IMR-90 (cell line): Measurements from ENCODE around the gene VPS54. TPM values are rescaled to one million over a fixed set of nuclear protein-coding genes. Genes with fewer than 3 reads are reported as not detected.
"Not testable (repeated sequence)": the region's sequence is repeated elsewhere in the genome, so short reads cannot be mapped to it uniquely, and the experiment has no call there.

Experiments
- ATAC-seq: fragments of 200-7000 bp; cut with Tn5 transposase; 2 replicates; pipeline ENCODE4 v1.9.1; 2020; ENCODE audit warnings: low read depth, mild to moderate bottlenecking, moderate library complexity
- BruUV-seq: library from RNA; stranded (reverse); fragments of 400-500 nt; replicated peaks from 2 replicates; lab custom pipeline; 2021; lab: Mats Ljungman, UMichigan
- CTCF ChIA-PET: fragments of 300-600 bp; formaldehyde crosslinking; extraction: SDS; loops from one replicate; lab custom pipeline; 2021; ENCODE audit warnings: antibody characterized with exemption; lab: Yijun Ruan, JAX
- POLR2A ChIA-PET: fragments of 300-600 bp; sonication (Branson Sonifier 250); formaldehyde crosslinking; loops from one replicate; lab custom pipeline; 2022; ENCODE audit warnings: antibody characterized with exemption; ENCODE audit not compliant: unreplicated experiment; lab: Charles Lee
- DNase-seq: peaks from one replicate; pipeline ENCODE4 v3.0.0; 2013
- H2AFZ ChIP-seq: replicated peaks from 2 replicates; pipeline ENCODE3; 2013; ENCODE audit warnings: low read length, mild to moderate bottlenecking; ENCODE audit not compliant: poor library complexity
- H2AK5ac ChIP-seq: 2 replicates; pipeline ENCODE4 v1.6.1; 2013; ENCODE audit warnings: low read depth, low read length, inconsistent platforms
- H2AK9ac ChIP-seq: replicated peaks from 2 replicates; pipeline ENCODE3; 2013; ENCODE audit warnings: mild to moderate bottlenecking, low read depth, low read length, moderate library complexity; ENCODE audit not compliant: poor library complexity
- H2BK120ac ChIP-seq: 2 replicates; pipeline ENCODE4 v1.6.1; 2013; ENCODE audit warnings: low read depth, low read length, inconsistent platforms
- H2BK15ac ChIP-seq: 3 replicates; pipeline ENCODE4 v1.6.1; 2013; ENCODE audit warnings: low read depth, low read length, inconsistent platforms
- H2BK20ac ChIP-seq: 2 replicates; pipeline ENCODE4 v1.6.1; 2013; ENCODE audit warnings: low read depth, mild to moderate bottlenecking, inconsistent platforms, low read length, moderate library complexity
- H2BK5ac ChIP-seq: 2 replicates; pipeline ENCODE4 v1.6.1; 2013; ENCODE audit warnings: mild to moderate bottlenecking, low read depth, low read length, inconsistent platforms; ENCODE audit not compliant: poor library complexity, severe bottlenecking
- H3K14ac ChIP-seq: replicated peaks from 2 replicates; pipeline ENCODE4 v1.6.1; 2013; ENCODE audit warnings: low read depth, low read length, inconsistent platforms
- H3K18ac ChIP-seq: 2 replicates; pipeline ENCODE4 v1.6.1; 2013; ENCODE audit warnings: low read depth, low read length, control low read depth
- H3K23ac ChIP-seq: 2 replicates; pipeline ENCODE4 v1.6.1; 2013; ENCODE audit warnings: low read depth, low read length, inconsistent platforms
- H3K27ac ChIP-seq: 2 replicates; pipeline ENCODE4 v1.5.1; 2013; ENCODE audit warnings: mild to moderate bottlenecking, control low read depth, low read length; ENCODE audit not compliant: insufficient read depth
- H3K27me3 ChIP-seq: 2 replicates; pipeline ENCODE4 v1.6.1; 2013; ENCODE audit warnings: low read length; ENCODE audit not compliant: control insufficient read depth, insufficient read depth
- H3K36me3 ChIP-seq: 2 replicates; pipeline ENCODE4 v1.6.1; 2013; ENCODE audit warnings: low read length, mixed read lengths; ENCODE audit not compliant: control insufficient read depth, insufficient read depth
- H3K4ac ChIP-seq: 2 replicates; pipeline ENCODE4 v1.6.1; 2013; ENCODE audit warnings: low read depth, low read length, inconsistent platforms
- H3K4me1 ChIP-seq: 2 replicates; pipeline ENCODE4 v1.6.1; 2013; ENCODE audit warnings: low read length, mixed read lengths; ENCODE audit not compliant: control insufficient read depth, insufficient read depth
- H3K4me2 ChIP-seq: 2 replicates; pipeline ENCODE4 v1.6.1; 2013; ENCODE audit warnings: low read depth, mild to moderate bottlenecking, control low read depth, low read length, moderate library complexity
- H3K4me3 ChIP-seq: 2 replicates; pipeline ENCODE4 v1.5.1; 2013; ENCODE audit warnings: low read depth, mild to moderate bottlenecking, control low read depth, low read length, moderate library complexity; ENCODE audit not compliant: insufficient read depth
- H3K56ac ChIP-seq: 2 replicates; pipeline ENCODE4 v1.6.1; 2013; ENCODE audit warnings: low read length, inconsistent platforms; ENCODE audit not compliant: insufficient read depth; ENCODE audit errors: extremely low read depth
- H3K79me1 ChIP-seq, 2 experiments: 2 replicates each; pipeline ENCODE4 v1.6.1; 2013; ENCODE audit warnings: low read length in 2 of 2, inconsistent platforms in 1 of 2, low read depth in 1 of 2
- H3K9ac ChIP-seq: 2 replicates; pipeline ENCODE4 v1.6.1; 2013; ENCODE audit warnings: low read depth, low read length, control low read depth
- H3K9me1 ChIP-seq: 2 replicates; pipeline ENCODE4 v1.6.1; 2013; ENCODE audit warnings: low read length, inconsistent platforms; ENCODE audit not compliant: insufficient read depth
- H3K9me3 ChIP-seq: 2 replicates; pipeline ENCODE4 v1.6.1; 2013; ENCODE audit warnings: low read length; ENCODE audit not compliant: control insufficient read depth, insufficient read depth
- H4K20me1 ChIP-seq: 2 replicates; pipeline ENCODE4 v1.6.1; 2013; ENCODE audit warnings: low read length, inconsistent platforms; ENCODE audit not compliant: insufficient read depth
- H4K5ac ChIP-seq: 2 replicates; pipeline ENCODE4 v1.6.1; 2013; ENCODE audit warnings: mild to moderate bottlenecking, low read depth, low read length, control low read depth
- H4K8ac ChIP-seq, 2 experiments: 2 replicates each; pipeline ENCODE4 v1.6.1; 2013; ENCODE audit warnings: low read depth in 2 of 2, low read length in 2 of 2, control low read depth in 1 of 2, inconsistent platforms in 1 of 2
- H4K91ac ChIP-seq: 2 replicates; pipeline ENCODE4 v1.6.1; 2013; ENCODE audit warnings: low read depth, low read length, inconsistent platforms; ENCODE audit not compliant: insufficient read depth
- CEBPB ChIP-seq: IDR thresholded peaks from 2 replicates; pipeline ENCODE4 v1.6.1; 2012; ENCODE audit warnings: low read depth, low read length, improper control_type of control experiment
- FOS ChIP-seq: fragments of 150-350 bp; IDR thresholded peaks from 2 replicates; pipeline ENCODE4 v1.6.1; 2016; ENCODE audit warnings: low read depth, low read length
- POLR2A ChIP-seq: IDR thresholded peaks from 2 replicates; pipeline ENCODE4 v1.6.1; 2012; ENCODE audit warnings: mild to moderate bottlenecking, low read depth, low read length
- RCOR1 ChIP-seq: IDR thresholded peaks from 2 replicates; pipeline ENCODE4 v1.6.1; 2012; ENCODE audit warnings: mild to moderate bottlenecking, low read length, improper control_type of control experiment; ENCODE audit not compliant: insufficient replicate concordance
- RFX5 ChIP-seq: IDR thresholded peaks from 2 replicates; pipeline ENCODE4 v1.8.0; 2012; ENCODE audit warnings: low read depth, mild to moderate bottlenecking, low read length, moderate library complexity
- SMC3 ChIP-seq: fragments of 150-350 bp; IDR thresholded peaks from 2 replicates; pipeline ENCODE4 v1.6.1; 2016; ENCODE audit warnings: low read depth, mild to moderate bottlenecking, antibody characterized with exemption, low read length, moderate library complexity
- WGBS, 2 experiments: methylation state at CpG; one replicate each; pipeline versions ENCODE4 v1.1.5 to v1.1.7; 2013; ENCODE audit warnings: missing lambda C conversion rate in 2 of 2; ENCODE audit not compliant: insufficient read length in 1 of 2; ENCODE audit errors: extremely low coverage in 2 of 2; 5-methylcytosine and 5-hydroxymethylcytosine counted together
- dilution Hi-C: fragments of 300-500 bp; cut with HindIII; formaldehyde crosslinking; loops from one replicate; pipeline ENCODE4 v1.14.3; 2018; ENCODE audit warnings: low sequenced_read_pairs; ENCODE audit not compliant: unreplicated experiment
- in situ Hi-C: fragments of 300-500 bp; cut with MboI; formaldehyde crosslinking; loops from 3 replicates; pipeline ENCODE4 v1.14.3; 2019; ENCODE audit warnings: low sequenced_read_pairs, inconsistent platforms, mixed read lengths
- intact Hi-C: fragments of 100-400 bp; cut with micrococcal nuclease; formaldehyde crosslinking; loops from 2 replicates; pipeline ENCODE4 v1.10.0; 2022
- polyA plus RNA-seq, 3 experiments: library from polyadenylated mRNA; depleted of rRNA; stranded (reverse); fragments of >200 nt; gene quantifications; 2 replicates each; pipeline ENCODE4 v1.2.3, GENCODE V29; 2012; ENCODE audit warnings: low replicate concordance in 1 of 3
- total RNA-seq: library from RNA; depleted of rRNA; stranded (reverse); fragments of >200 nt; gene quantifications from 2 replicates; pipeline ENCODE4 v1.2.3, GENCODE V29; 2012
- TF ChIP-seq, protein P1 (sequence below): conservative IDR thresholded peaks from 2 replicates; pipeline ENCODE4 v1.5.1; 2012; ENCODE audit warnings: mild to moderate bottlenecking, low read depth, low read length, improper control_type of control experiment

Gene VPS54
- total and polyA plus RNA-seq, 2 of the 4 experiments (the other 2 are of a cell fraction): 7.1 to 18.1 TPM

DNA sequence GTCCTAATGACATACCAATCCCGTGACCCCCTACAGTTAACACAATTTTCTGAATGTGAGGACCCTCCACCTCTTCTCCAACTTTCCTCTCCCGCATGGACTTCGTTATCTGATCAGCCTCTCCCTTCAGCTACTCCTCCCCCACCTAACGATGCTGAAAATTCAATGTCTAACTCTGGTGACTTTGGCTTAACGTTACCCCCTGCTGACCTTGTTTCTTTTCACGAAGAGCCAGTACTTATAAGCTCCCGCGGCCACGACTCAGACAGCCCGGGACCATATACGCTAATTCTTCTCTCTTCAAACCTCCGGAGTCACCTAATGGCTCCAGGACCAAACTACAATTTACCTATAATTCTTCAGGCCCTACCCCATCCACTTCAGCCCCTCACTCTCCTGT is 29.2 kb downstream of the VPS54 start:
- no peak overlapping the region for H2BK120ac ChIP-seq
- no peak overlapping the region for H3K23ac ChIP-seq
- peaks cover 4% of the 10 kb centered on the region for H4K20me1 ChIP-seq
- no peak overlapping the region for H4K91ac ChIP-seq
- no peak overlapping the region for H3K4me3 ChIP-seq
- H4K8ac ChIP-seq: no peak overlapping the region
- no peak overlapping the region for H2AFZ ChIP-seq
- no peak overlapping the region for H3K27ac ChIP-seq
- peaks cover 37 to 48% of the 10 kb centered on the region in 2 experiments for H3K79me1 ChIP-seq
- H3K9me3 ChIP-seq: no peaks in the 10 kb centered on the region
- peaks cover 7% of the 10 kb centered on the region for H3K9me1 ChIP-seq
- no peak overlapping the region for H3K14ac ChIP-seq
- H2AK5ac ChIP-seq: no peak overlapping the region
- no peak for DNase-seq
- no peak overlapping the region for H3K4me2 ChIP-seq
- H4K5ac ChIP-seq: no peak overlapping the region
- no peaks in the 10 kb centered on the region for H3K36me3 ChIP-seq
- H2AK9ac ChIP-seq: no peak overlapping the region
- H3K9ac ChIP-seq: no peak overlapping the region
- 100% methylated on average over 12 of the region's 12 CpGs; no CpG with 5 or more reads in 1 of the 2 experiments for WGBS, 2 experiments
- no peak overlapping the region for H2BK15ac ChIP-seq
- TF ChIP-seq SMC3 (no peak), CEBPB (no peak), RCOR1 (no peak), POLR2A (no peak), RFX5 (no peak), FOS (no peak)
- TF ChIP-seq, protein P1, sequence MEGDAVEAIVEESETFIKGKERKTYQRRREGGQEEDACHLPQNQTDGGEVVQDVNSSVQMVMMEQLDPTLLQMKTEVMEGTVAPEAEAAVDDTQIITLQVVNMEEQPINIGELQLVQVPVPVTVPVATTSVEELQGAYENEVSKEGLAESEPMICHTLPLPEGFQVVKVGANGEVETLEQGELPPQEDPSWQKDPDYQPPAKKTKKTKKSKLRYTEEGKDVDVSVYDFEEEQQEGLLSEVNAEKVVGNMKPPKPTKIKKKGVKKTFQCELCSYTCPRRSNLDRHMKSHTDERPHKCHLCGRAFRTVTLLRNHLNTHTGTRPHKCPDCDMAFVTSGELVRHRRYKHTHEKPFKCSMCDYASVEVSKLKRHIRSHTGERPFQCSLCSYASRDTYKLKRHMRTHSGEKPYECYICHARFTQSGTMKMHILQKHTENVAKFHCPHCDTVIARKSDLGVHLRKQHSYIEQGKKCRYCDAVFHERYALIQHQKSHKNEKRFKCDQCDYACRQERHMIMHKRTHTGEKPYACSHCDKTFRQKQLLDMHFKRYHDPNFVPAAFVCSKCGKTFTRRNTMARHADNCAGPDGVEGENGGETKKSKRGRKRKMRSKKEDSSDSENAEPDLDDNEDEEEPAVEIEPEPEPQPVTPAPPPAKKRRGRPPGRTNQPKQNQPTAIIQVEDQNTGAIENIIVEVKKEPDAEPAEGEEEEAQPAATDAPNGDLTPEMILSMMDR: no peak
- H3K27me3 ChIP-seq: no peaks in the 10 kb centered on the region
- ATAC-seq: no peak
- no TSS peak for BruUV-seq
- in situ Hi-C loops (no loop called here), intact Hi-C loops (no loop called here), dilution Hi-C loops (no loop called here)
- no peak overlapping the region for H3K4ac ChIP-seq
- no peak overlapping the region for H3K18ac ChIP-seq
- ChIA-PET CTCF (no interaction called here), POLR2A (no interaction called here)
- H3K56ac ChIP-seq: no peak overlapping the region
- no peaks in the 10 kb centered on the region; the same call in 1 of the 2 replicates for H3K4me1 ChIP-seq
- H2BK5ac ChIP-seq: no peak overlapping the region
- no peak overlapping the region for H2BK20ac ChIP-seq

DNA sequence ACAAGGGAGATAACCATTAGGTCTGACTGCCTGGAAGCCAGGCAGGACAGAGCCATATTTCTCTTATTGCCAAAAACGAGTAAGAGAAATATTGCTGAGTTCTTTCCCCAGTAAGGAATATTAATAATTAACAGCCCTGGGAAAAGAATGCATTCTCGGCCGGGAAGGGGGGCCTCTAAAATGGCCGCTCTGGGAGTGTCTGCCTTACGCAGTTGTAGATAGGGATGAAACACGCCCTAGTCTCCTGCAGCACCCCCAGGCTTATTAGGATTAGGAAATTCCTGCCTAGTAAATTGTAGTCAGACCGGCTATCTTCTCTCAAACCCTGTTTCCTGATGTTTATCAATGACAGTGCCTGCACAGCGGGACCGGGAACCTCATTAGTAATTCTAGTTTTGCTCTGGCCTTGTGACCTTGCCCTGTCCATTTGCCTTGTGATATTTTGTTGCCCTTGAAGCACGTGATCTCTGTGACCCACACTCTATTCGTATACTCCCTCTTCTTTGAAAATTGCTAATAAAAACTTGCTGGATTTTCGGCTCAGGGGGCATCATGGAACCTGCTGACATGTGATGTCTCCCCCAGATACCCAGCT is 30.3 kb downstream of the VPS54 start:
- H2BK120ac ChIP-seq, H3K4me1 ChIP-seq, intact Hi-C loops, CTCF ChIA-PET, H2BK20ac ChIP-seq, H2AFZ ChIP-seq, H2AK9ac ChIP-seq, BruUV-seq, H3K4me2 ChIP-seq, H4K5ac ChIP-seq, H3K56ac ChIP-seq, ATAC-seq, H3K23ac ChIP-seq, H3K27ac ChIP-seq, in situ Hi-C loops, dilution Hi-C loops, H3K4me3 ChIP-seq, H2BK5ac ChIP-seq, H3K14ac ChIP-seq, H3K4ac ChIP-seq, POLR2A ChIA-PET, H4K8ac ChIP-seq, H3K36me3 ChIP-seq, H3K27me3 ChIP-seq, H4K91ac ChIP-seq, H3K9me3 ChIP-seq, H2BK15ac ChIP-seq, H3K18ac ChIP-seq, H4K20me1 ChIP-seq, H2AK5ac ChIP-seq, DNase-seq, H3K9ac ChIP-seq: not testable (repeated sequence)
- Histone ChIP-seq H3K9me1 (peaks cover 10% of the 10 kb centered on the region), H3K79me1 (peaks cover 33 to 50% of the 10 kb centered on the region in 2 experiments)
- 96% methylated on average over 4 of the region's 12 CpGs; no CpG with 5 or more reads in 1 of the 2 experiments for WGBS, 2 experiments
